B cell (primary cell): Measurements from ENCODE around the gene PITRM1. TPM values are rescaled to one million over a fixed set of nuclear protein-coding genes. Genes with fewer than 3 reads are reported as not detected.

Experiments
- ATAC-seq: fragments of 200-7000 bp; cut with Tn5 transposase; one replicate; pipeline ENCODE4 v1.10.0; 2021; ENCODE audit warnings: low read depth, mild to moderate bottlenecking, moderate number of reproducible peaks, moderate library complexity
- CTCF ChIA-PET: fragments of 350-600 bp; sonication (Branson Sonifier 250); formaldehyde crosslinking; loops from one replicate; lab custom pipeline; 2021; ENCODE audit warnings: antibody characterized with exemption, inconsistent platforms; lab: Charles Lee
- POLR2A ChIA-PET: fragments of 350-600 bp; sonication (Branson Sonifier 250); formaldehyde crosslinking; loops from one replicate; lab custom pipeline; 2021; ENCODE audit warnings: antibody characterized with exemption; lab: Charles Lee
- DNase-seq: peaks from one replicate; pipeline ENCODE4 v3.0.0; 2013
- H2AFZ ChIP-seq: 2 replicates; pipeline ENCODE4 v1.6.1; 2012; ENCODE audit warnings: mild to moderate bottlenecking, low read depth, low read length; ENCODE audit not compliant: insufficient read depth, poor library complexity, severe bottlenecking
- H3K27ac ChIP-seq, 2 donors: 1 replicate in 1 of 2; 2 replicates in 1 of 2; pipeline ENCODE4 v1.5.1; 2012 to 2013; ENCODE audit warnings: low read length in 2 of 2, mild to moderate bottlenecking in 2 of 2, moderate library complexity in 1 of 2
- H3K27me3 ChIP-seq, 4 experiments: fragments of 200-600 bp in 1 of 4; sonication (generic) in 1 of 4; replicated peaks in 1 of 4; 1 replicate in 2 of 4; 2 replicates in 2 of 4; pipeline versions ENCODE4 v1.6.1 to v1.7.0; 2013 to 2016; ENCODE audit warnings: low read length in 3 of 4, mild to moderate bottlenecking in 2 of 4, mixed read lengths in 1 of 4, moderate library complexity in 1 of 4; ENCODE audit not compliant: insufficient read depth in 4 of 4, control insufficient read depth in 3 of 4; ENCODE audit errors: control extremely low read depth in 1 of 4
- H3K36me3 ChIP-seq, 2 experiments: replicated peaks in 1 of 2; 1 replicate in 1 of 2; 2 replicates in 1 of 2; pipeline versions ENCODE4 v1.6.1 to v1.7.1; 2013; ENCODE audit warnings: low read length in 1 of 2; ENCODE audit not compliant: insufficient read depth in 2 of 2, control insufficient read depth in 1 of 2; ENCODE audit errors: control extremely low read depth in 1 of 2, extremely low read depth in 1 of 2
- H3K4me1 ChIP-seq, 2 donors: fragments of 200-600 bp in 1 of 2; sonication (generic) in 1 of 2; 1 replicate in 1 of 2; 2 replicates in 1 of 2; pipeline versions ENCODE4 v1.5.1 to v1.6.1; 2013 to 2017; ENCODE audit warnings: low read length in 2 of 2; ENCODE audit not compliant: control insufficient read depth in 2 of 2, insufficient read depth in 2 of 2
- H3K4me2 ChIP-seq: replicated peaks from 2 replicates; pipeline ENCODE3; 2012; ENCODE audit warnings: mild to moderate bottlenecking, low read depth, low read length; ENCODE audit not compliant: poor library complexity, severe bottlenecking
- H3K4me3 ChIP-seq, 5 experiments: fragments of 200-600 bp in 1 of 5; sonication (generic) in 1 of 5; 1 replicate in 3 of 5; 2 replicates in 2 of 5; pipeline versions ENCODE4 v1.5.1 to v1.7.0; 2011 to 2016; ENCODE audit warnings: low read length in 4 of 5, mild to moderate bottlenecking in 4 of 5, low read depth in 2 of 5, control low read depth in 1 of 5, moderate library complexity in 1 of 5; ENCODE audit not compliant: insufficient read depth in 1 of 5; ENCODE audit errors: control extremely low read depth in 1 of 5, extremely low read depth in 1 of 5
- H3K79me2 ChIP-seq: fragments of 200-600 bp; sonication (generic); one replicate; pipeline ENCODE4 v1.6.0; 2016; ENCODE audit warnings: low read length; ENCODE audit not compliant: control insufficient read depth, insufficient read depth
- H3K9ac ChIP-seq: fragments of 200-600 bp; sonication (generic); 2 replicates; pipeline ENCODE4 v1.6.1; 2017; ENCODE audit warnings: mild to moderate bottlenecking, low read length, moderate library complexity
- H3K9me3 ChIP-seq, 3 donors: one replicate each; pipeline versions ENCODE4 v1.6.1 to v1.7.1; 2013; ENCODE audit warnings: low read length in 2 of 3; ENCODE audit not compliant: control insufficient read depth in 2 of 3, insufficient read depth in 1 of 3; ENCODE audit errors: control extremely low read depth in 1 of 3
- H4K20me1 ChIP-seq: 2 replicates; pipeline ENCODE4 v1.6.0; 2012; ENCODE audit warnings: mild to moderate bottlenecking, low read length; ENCODE audit not compliant: insufficient read depth, control insufficient read depth, poor library complexity, severe bottlenecking
- H3K27ac Mint-ChIP-seq: one replicate; pipeline ENCODE4 v1.8.0; 2021; ENCODE audit warnings: mixed read lengths
- H3K27me3 Mint-ChIP-seq: one replicate; pipeline ENCODE4 v1.8.0; 2021; ENCODE audit warnings: mixed read lengths
- H3K4me1 Mint-ChIP-seq: one replicate; pipeline ENCODE4 v1.8.0; 2021; ENCODE audit warnings: mixed read lengths
- H3K4me3 Mint-ChIP-seq: one replicate; pipeline ENCODE4 v1.8.0; 2021; ENCODE audit warnings: mixed read lengths
- H3K9me3 Mint-ChIP-seq: one replicate; pipeline ENCODE4 v1.8.0; 2022; ENCODE audit warnings: mixed read lengths; ENCODE audit not compliant: insufficient read depth
- CTCF ChIP-seq: fragments of 200-600 bp; IDR thresholded peaks from one replicate; pipeline ENCODE4 v1.8.0; 2022; ENCODE audit warnings: antibody characterized with exemption, mild to moderate bottlenecking
- EZH2 ChIP-seq: IDR thresholded peaks from 2 replicates; pipeline ENCODE4 v1.6.1; 2012; ENCODE audit warnings: borderline replicate concordance, low read depth, mild to moderate bottlenecking, moderate library complexity, low read length; ENCODE audit not compliant: insufficient read depth, poor library complexity, severe bottlenecking
- WGBS: methylation state at CpG from one replicate; pipeline ENCODE4 v1.1.5; 2013; ENCODE audit warnings: missing lambda C conversion rate; ENCODE audit not compliant: insufficient coverage; 5-methylcytosine and 5-hydroxymethylcytosine counted together
- intact Hi-C: fragments of 100-400 bp; cut with micrococcal nuclease; formaldehyde crosslinking; loops from one replicate; pipeline ENCODE4 v1.10.0; 2022
- polyA plus RNA-seq: library from polyadenylated mRNA; depleted of rRNA; stranded (reverse); fragments of >200 nt; gene quantifications from 2 replicates; pipeline ENCODE4 v1.2.3, GENCODE V29; 2012
- total RNA-seq, 2 donors: library from RNA; stranded (reverse); fragments of 120-200 nt in 1 of 2; gene quantifications; 1 replicate in 1 of 2; 2 replicates in 1 of 2; pipeline versions ENCODE4 v1.2.3 to v1.2.4, GENCODE V29; 2013 to 2022

Gene PITRM1
- total and polyA plus RNA-seq, 2 donors (not counting 1 experiment from before 2014, with no cell fraction given), result 50.7 to 71.1 TPM

GRCh38 chr10:3123571-3124411 lies 48.8 kb downstream of the PITRM1 start:
- Histone ChIP-seq H3K4me1 (no peaks in the 10 kb centered on the region), H2AFZ (no peak overlapping the region), H3K27ac (no peak overlapping the region), H3K9ac (no peak overlapping the region), H3K4me3 (no peak overlapping the region), H3K79me2 (no peaks in the 10 kb centered on the region), H3K4me2 (no peak overlapping the region), H3K36me3 (peaks cover 0 to 48% of the 10 kb centered on the region in 2 experiments), H3K27me3 (no peaks in the 10 kb centered on the region), H4K20me1 (no peaks in the 10 kb centered on the region), H3K9me3 (peaks cover 0 to 29% (median 0%) of the 10 kb centered on the region in 3 donors)
- POLR2A ChIA-PET, result no interaction called here
- Mint-ChIP-seq H3K27ac (no peak overlapping the region), H3K27me3 (no peaks in the 10 kb centered on the region), H3K4me1 (no peaks in the 10 kb centered on the region), H3K9me3 (no peaks in the 10 kb centered on the region), H3K4me3 (no peak overlapping the region)
- ATAC-seq, result no peak
- intact Hi-C loops, result no loop called here
- WGBS, result 86% methylated on average over 28 of the region's 32 CpGs
- DNase-seq, result no peak
- TF ChIP-seq CTCF (no peak), EZH2 (no peak)
- CTCF ChIA-PET, result no interaction called here

- Histone ChIP-seq H3K79me2 (no peaks in the 10 kb centered on the region), H3K9ac (no peak overlapping the region), H3K27ac (no peak overlapping the region), H3K4me1 (no peaks in the 10 kb centered on the region), H3K4me2 (no peak overlapping the region), H4K20me1 (no peaks in the 10 kb centered on the region), H3K4me3 (no peak overlapping the region), H3K9me3 (peaks cover 0 to 22% (median 0%) of the 10 kb centered on the region in 3 donors), H3K36me3 (peaks cover 0 to 52% of the 10 kb centered on the region in 2 experiments), H2AFZ (no peak overlapping the region), H3K27me3 (no peaks in the 10 kb centered on the region)
- ATAC-seq, result no peak
- no peak overlapping the region for H3K27ac Mint-ChIP-seq
- CTCF ChIA-PET, result no interaction called here
- POLR2A ChIA-PET, result no interaction called here
- no peaks in the 10 kb centered on the region for H3K27me3 Mint-ChIP-seq
- H3K4me3 Mint-ChIP-seq, result no peak overlapping the region
- no peaks in the 10 kb centered on the region for H3K4me1 Mint-ChIP-seq
- TF ChIP-seq EZH2 (no peak), CTCF (no peak)
- WGBS, result 87% methylated on average over 27 of the region's 27 CpGs
- DNase-seq, result no peak
- intact Hi-C loops, result no loop called here
- no peaks in the 10 kb centered on the region for H3K9me3 Mint-ChIP-seq
These were observed 49.9 kb downstream of the PITRM1 start for GRCh38 chr10:3122486-3123205.
